ENCODE data around the gene TADA3.

TADA3 gene

GRCh38 chr3:9731206-9732079 lies 60.8 kb downstream of the TADA3 start, which contains the start of gene BRPF1:
Gene BRPF1 (plus strand): TSS chr3:9731735. CDS start chr3:9734141, 2,406 bp downstream.
- peak within 1 kb of the TSS; percentile 87 for H3K4me2 ChIP-seq (ENCODE audit: low read length)
- H3K27ac ChIP-seq = peak within 1 kb of the TSS; percentile 98
- H3K27me3 ChIP-seq (ENCODE audit: control insufficient read depth, insufficient read depth, low read length) = no peaks in the 10 kb centered on the region
- H3K9me3 ChIP-seq (ENCODE audit: control insufficient read depth, low read length) = no peaks in the 10 kb centered on the region
- H3K4me3 ChIP-seq (ENCODE audit: low read depth, low read length) = peak within 1 kb of the TSS; percentile 89
- peak within 1 kb of the TSS; percentile 93 for H2AFZ ChIP-seq
- TF ChIP-seq CTCF (IDR thresholded peaks at IDR 0.05) = no peak
- H3K4me1 ChIP-seq = peaks cover 12% of the 10 kb centered on the region
- H3K79me2 ChIP-seq = peaks cover 30% of the 10 kb centered on the region
- H3K9ac ChIP-seq = peak within 1 kb of the TSS; percentile 88
- H3K36me3 ChIP-seq (ENCODE audit: control insufficient read depth, insufficient read depth, low read length) = no peaks in the 10 kb centered on the region

GRCh38 chr3:9730657-9731205 lies 61.5 kb downstream of the TADA3 start:
- H3K9ac ChIP-seq = no peak overlapping the region

More at GRCh38 chr3:9730657-9731205, 61.5 kb downstream of the TADA3 start:
- peak overlapping the region; percentile 98 for H3K27ac ChIP-seq
- TF ChIP-seq CTCF (IDR thresholded peaks at IDR 0.05) = no peak
- H3K27me3 ChIP-seq (ENCODE audit: control insufficient read depth, insufficient read depth, low read length) = no peaks in the 10 kb centered on the region
- H3K4me1 ChIP-seq = peaks cover 12% of the 10 kb centered on the region
- peak overlapping the region; percentile 89 for H3K4me3 ChIP-seq (ENCODE audit: low read depth, low read length)
- peak overlapping the region; percentile 36 for H3K4me2 ChIP-seq (ENCODE audit: low read length)
- H3K79me2 ChIP-seq = peaks cover 29% of the 10 kb centered on the region
- peak overlapping the region; percentile 72 for H2AFZ ChIP-seq
- H3K9me3 ChIP-seq (ENCODE audit: control insufficient read depth, low read length) = no peaks in the 10 kb centered on the region
- no peaks in the 10 kb centered on the region for H3K36me3 ChIP-seq (ENCODE audit: control insufficient read depth, insufficient read depth, low read length)

Data from parathyroid adenoma (tissue), 2 donors.